HG03097 (cell line): ENCODE results near the gene RPS8.
"Not testable (repeated sequence)": the region's sequence is repeated elsewhere in the genome, so short reads cannot be mapped to it uniquely, and the experiment has no call there.

Experiments
- ATAC-seq: cut with Tn5 transposase; IDR thresholded peaks from one replicate; pipeline ENCODE4 v1.9.1; 2021; ENCODE audit not compliant: unreplicated experiment, low FRiP score

Gene RPS8

DNA sequence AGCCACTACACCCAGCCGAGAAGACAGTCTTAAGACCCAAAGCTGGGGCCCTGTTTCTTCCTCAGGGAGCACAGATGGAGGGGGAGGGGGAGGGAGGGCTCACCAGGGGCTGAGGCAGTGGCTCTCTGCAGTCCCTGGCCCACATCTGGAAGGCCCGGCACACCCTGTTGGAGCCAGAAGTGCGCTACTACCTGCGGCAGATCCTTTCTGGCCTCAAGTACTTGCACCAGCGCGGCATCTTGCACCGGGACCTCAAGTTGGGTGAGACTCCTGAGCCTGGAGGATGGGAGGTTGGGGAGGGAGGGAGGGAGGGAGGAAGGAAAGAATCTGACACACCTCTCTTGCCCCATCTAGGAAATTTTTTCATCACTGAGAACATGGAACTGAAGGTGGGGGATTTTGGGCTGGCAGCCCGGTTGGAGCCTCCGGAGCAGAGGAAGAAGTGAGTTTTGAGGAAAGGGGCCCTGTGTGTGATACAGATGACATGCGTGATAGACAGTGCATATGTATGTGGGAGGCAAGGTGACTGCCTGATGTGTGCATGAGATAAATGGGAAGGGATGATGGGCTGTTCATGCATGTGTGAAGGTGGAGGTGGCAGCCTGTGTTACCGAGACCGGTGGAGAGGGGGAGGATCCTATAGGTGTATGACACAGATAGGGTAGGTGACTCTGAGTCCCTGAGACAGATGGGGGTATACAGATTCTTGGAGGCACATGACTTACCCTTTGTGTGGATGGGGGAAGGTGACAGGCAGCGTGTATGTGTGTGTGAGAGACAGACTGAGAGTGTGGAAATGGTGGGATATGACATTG is 26.4 kb downstream of the RPS8 start:
- no peak for ATAC-seq

DNA sequence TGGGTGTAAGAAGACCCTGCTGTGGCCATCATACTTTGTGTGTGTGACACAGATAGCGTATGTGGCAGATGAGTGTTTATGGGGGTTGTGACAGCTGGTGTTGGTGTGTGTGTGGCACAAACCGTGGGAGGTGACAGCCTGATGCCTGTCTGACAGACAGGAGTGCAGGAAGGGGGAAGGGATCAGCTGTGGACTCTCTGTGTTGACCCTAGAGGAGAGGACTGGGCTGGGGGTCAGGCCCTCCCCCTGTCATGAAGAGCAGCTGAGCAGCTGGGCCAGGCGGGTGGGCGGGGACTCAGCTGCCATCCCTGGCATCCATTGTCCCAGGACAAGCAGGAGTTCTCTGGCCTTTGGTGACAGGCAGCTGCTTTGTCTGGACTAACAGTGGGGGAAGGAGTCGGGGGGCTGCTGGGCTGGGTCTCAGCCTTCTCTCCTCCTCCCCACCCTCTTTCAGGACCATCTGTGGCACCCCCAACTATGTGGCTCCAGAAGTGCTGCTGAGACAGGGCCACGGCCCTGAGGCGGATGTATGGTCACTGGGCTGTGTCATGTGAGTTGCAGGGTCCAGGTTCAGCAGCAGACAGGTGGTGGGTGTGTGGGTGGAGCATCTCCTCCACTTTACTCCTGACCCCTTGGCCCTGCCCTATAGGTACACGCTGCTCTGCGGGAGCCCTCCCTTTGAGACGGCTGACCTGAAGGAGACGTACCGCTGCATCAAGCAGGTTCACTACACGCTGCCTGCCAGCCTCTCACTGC is 27.1 kb downstream of the RPS8 start:
- no peak for ATAC-seq

GRCh38 chr1:44803062-44803311 is 27.6 kb downstream of the RPS8 start:
- no peak for ATAC-seq

DNA sequence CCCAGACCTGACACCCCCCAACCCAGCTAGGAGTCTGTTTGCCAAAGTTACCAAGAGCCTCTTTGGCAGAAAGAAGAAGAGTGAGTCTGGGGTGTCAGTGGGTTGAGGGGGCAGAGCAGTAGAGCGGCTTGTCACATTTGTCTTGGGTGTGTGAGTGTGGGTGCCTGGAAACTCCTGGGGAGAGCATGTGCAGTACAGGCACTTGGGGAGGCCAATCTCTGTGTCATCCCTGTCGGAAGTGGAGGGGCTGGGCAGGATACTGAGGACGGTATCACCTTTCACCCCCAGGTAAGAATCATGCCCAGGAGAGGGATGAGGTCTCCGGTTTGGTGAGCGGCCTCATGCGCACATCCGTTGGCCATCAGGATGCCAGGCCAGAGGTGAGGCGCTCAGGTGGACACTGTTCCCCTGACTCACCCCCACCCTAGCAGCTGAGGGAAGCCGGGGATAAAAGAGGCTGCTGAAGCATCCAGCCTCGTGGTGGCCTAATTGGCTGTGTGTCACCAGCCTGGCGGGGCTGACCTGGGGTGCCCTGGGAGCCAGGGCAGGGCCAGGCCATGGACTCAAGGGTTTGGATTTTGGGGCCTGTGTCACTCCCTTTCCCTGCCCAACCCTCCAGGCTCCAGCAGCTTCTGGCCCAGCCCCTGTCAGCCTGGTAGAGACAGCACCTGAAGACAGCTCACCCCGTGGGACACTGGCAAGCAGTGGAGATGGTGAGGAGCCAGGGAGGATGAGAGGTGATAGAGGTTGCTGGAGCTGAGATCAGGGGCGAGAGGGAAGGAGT is 28.2 kb downstream of the RPS8 start:
- ATAC-seq: no peak

DNA sequence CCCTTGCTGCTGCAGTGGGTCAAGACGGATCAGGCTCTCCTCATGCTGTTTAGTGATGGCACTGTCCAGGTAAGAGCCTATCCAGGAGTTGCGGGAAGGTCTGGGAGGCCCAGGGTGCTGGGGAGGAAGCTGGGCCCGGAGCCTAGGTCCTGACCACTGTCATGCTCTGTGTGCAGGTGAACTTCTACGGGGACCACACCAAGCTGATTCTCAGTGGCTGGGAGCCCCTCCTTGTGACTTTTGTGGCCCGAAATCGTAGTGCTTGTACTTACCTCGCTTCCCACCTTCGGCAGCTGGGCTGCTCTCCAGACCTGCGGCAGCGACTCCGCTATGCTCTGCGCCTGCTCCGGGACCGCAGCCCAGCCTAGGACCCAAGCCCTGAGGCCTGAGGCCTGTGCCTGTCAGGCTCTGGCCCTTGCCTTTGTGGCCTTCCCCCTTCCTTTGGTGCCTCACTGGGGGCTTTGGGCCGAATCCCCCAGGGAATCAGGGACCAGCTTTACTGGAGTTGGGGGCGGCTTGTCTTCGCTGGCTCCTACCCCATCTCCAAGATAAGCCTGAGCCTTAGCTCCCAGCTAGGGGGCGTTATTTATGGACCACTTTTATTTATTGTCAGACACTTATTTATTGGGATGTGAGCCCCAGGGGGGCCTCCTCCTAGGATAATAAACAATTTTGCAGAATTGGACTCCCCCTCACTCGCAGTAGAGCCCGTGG is 30.1 kb downstream of the RPS8 start:
- no peak for ATAC-seq

DNA sequence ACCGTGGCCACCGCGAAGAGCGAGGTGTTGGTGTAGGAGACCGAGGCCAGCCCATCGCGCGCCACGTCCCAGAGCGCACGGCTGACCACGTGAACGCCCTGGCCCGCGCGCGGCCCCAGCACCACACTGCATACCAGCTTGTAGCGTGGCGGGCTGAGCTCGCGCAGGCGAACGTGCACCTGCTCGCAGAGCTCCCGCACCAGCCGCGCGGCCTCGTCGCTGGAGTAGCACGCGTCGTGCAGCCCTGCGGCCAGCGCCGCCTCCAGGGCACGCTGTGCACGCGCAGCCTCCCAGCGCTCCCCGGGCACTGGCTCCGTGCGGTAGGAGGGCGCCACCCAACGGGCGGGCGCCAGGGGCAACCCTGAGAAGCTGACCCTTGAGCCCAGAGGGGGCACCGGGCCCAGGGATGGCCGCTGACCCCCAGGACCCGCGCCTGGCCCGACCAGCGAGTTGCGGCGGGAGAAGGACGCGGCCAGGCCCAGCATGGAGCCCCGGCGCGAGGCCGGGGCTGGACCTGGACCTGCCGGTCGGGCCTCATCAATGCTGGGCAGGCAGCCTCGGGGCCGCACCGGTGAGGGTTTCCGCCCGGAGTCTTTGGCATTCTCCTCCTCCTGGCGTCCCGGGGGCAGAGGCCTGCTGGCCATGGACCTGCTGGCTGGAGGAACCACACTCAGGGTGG is 30.8 kb downstream of the RPS8 start:
- ATAC-seq: no peak

DNA sequence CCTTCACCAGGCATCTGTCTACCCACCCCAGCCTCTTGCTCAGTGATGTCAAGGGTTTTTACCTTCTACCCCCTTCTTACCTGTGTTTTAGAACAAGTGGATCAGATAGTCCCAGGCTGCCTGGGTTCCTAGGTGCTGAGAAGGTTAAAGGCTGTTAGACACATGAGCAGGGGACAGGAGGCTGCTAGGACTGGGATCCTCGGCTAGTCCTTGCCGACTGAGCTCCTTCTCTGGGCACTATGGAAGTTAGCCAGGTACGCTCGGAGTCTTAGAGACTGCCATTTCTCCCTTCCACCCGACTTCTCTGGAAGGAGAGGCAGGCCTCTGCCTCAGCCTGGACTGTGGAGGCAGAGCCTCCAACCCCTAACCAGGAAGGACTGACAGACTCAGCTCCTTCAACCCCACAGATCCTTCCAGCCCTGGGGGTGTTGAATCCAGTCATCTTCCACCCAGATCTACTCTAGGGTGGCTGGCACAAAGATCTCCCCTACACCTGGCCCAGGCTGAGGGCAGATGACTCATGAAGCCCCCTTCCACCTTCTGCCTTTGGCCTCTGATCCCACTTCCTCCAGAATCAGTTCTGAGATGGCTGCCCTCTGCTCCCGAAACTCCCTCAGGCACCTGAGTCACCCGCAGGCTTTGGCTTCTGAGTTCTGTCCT is 31.5 kb downstream of the RPS8 start, which contains the start of gene DYNLT4:
Gene DYNLT4, minus strand, starts transcription at position 648 of the 660 bp plus-strand sequence. CDS start 683 bp downstream, outside the sequence.
- ATAC-seq: no peak

- ATAC-seq: no peak
Measured at GRCh38 chr1:44807364-44808062, 32.2 kb downstream of the RPS8 start.

DNA sequence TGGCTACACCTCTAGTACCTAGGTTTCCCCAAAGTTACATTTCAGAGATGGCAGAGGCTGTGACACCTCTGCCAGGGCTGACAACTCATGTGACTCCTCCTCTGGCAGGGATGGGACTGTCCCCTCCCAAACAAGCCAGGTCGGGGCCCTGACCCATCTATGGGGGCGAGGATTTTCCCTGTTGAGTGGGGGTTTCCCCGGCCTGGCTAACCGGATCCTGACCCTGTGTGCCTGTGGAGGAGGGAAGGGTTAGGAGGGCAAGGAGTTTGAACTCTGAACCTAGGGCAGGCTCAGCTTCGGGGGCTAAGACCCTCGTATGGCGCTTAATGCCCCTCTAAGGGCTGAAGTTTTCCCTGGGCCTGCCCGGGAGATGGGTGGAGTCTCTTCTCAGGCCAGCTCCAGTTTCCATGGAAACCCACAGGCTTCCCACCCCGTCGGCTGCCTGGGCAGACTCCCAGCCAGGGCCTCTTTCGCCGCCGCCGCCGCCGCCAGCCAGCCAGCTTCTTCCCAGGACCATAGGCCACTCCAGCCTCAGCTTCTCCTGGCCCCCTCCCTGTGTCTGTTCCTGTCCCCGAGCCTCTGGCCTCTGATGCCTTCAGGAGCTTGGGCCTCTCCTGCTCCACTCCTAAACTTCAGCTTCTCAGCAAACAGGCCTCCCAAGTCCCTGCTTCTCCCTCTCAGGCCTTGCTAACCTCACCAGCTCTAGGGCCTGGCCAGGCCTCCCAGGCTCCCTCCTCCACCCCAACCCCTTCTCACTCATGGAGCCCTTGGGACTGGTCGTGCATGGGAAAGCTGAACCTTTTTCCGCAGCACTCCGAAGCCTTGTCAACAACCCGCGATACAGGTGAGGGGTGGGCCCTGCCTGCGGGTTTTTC is 33.0 kb downstream of the RPS8 start, which contains the start of gene BTBD19:
Gene BTBD19, plus strand, starts transcription at position 461 of the 875 bp plus-strand sequence. Its CDS starts 298 bp downstream, at position 759.
- no peak for ATAC-seq

DNA sequence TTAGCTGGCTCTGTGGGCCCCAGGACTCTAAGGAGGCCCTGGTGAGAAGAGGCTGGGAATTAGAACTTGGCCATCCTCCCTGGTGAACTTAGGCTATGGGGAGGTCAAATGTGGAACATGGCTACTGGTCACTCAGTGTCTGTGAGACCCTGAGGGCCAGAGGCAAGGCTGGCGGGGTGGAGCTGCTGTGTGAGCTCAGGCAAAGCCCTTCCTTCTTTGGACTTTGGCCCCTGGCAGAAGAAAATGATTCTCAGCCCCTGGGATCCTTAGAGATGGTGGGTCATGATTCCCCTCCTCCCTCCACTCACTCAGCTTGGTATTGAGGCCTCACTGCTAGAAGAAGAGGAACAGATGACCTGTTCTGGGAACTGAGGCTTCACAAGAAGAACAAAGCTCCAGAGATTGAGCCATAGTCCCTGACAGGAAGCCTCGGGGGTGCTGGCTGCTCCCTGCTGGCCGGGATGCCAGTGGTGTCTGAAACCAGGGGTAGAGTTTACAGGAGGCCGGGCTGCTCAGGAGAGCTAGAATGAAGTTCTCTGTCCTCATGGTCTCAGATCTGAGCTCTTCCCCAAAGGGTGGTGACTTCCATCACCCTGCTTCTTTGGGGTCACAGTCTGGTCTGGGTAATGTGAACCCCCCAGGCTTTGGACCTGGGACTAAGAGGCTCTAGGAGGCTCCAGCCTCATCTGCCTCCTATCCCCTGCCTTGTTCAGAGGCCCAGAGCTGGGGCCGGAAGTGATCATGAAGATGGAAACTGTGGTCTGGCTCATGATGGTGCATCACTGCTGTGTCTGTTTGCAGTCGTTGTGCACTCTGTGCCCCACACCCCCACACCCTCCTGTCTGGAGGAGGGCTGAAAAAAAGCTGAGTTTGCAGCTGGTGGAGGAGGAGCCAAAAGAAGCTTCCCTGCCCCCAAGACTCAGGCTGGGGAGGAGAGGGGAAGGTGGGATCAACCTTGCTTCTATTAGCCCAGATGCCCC is 33.9 kb downstream of the RPS8 start:
- peak; percentile 29 for ATAC-seq

GRCh38 chr1:44810101-44810761 is 34.9 kb downstream of the RPS8 start:
- no peak for ATAC-seq

DNA sequence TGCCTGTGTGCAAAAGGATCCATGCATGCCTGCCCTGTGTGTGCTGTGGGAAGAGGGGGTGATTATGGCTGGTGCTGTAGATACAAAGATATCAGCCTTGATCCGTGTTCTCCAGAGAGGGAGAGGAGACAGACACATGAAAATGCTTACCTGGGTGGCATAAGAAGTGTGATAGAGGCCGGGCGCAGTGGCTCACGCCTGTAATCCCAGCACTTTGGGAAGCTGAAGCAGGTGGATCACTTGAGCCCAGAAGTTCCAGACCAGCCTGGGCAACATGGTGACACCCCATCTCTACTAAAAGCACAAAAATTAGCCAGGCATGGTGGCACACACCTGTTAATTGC is 35.4 kb downstream of the RPS8 start:
- ATAC-seq: not testable (repeated sequence)

DNA sequence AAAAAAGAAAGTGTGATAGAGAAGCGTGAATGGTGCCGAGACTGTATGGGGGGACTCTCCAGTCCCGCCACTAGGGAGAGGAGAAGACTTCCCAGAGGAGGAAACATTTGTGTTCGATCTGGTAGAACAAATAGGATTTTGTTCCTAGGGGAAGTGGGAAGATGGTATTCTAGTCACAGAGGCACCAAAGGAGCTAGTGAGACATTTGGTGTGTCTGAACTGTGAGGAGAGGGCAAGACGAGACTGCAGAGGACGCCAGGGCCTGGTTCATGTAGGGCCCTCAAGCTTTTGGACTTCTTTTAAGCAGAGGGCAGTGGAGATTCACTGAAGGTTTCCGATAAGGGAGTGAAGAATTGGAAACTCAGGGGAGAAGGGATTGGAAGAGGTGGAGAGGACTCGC is 35.9 kb downstream of the RPS8 start:
- ATAC-seq: no peak

DNA sequence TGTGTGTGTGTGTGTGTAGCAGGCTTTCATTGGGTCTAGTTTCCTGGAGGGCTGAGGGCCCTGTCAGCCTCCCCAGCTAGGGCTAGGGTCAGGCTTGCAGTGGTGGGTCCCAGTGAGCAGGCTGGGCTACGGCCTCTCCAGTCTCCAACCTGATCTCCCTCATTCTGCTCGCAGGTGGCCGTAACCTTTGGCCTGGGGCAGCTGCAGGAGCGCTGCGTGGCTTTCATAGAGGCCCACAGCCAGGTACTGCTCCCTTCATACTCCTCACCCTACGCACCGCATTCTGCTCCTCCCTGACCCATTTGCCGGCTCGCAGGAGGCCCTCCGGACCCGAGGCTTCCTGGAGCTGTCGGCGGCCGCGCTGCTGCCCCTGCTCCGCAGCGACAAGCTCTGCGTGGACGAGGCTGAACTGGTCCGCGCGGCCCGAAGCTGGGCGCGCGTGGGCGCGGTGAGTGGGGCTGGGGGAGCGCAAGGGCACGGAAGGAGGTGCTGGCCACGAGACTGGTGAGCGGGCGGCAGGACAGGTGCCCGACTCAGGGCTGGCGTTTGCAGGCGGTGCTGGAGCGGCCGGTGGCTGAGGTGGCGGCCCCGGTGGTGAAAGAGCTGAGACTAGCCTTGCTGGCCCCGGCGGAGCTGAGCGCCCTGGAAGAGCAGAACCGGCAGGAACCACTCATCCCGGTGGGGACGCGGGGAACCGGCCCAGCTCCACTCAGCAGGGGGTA is 37.6 kb downstream of the RPS8 start:
- no peak for ATAC-seq

- ATAC-seq: not testable (repeated sequence)
Measured at GRCh38 chr1:44815926-44816325, 40.6 kb downstream of the RPS8 start.

- ATAC-seq: no peak
Measured at GRCh38 chr1:44817307-44817706, 42.0 kb downstream of the RPS8 start.
